GM12878 (cell line): ENCODE measurements around the gene RP2. TPM values are rescaled to one million over a fixed set of nuclear protein-coding genes. Genes with fewer than 3 reads are reported as not detected.

Experiments used
- ATAC-seq: fragments of 200-7000 bp; cut with Tn5 transposase; 3 replicates; pipeline ENCODE4 v1.9.1; 2020; ENCODE audit warnings: mild to moderate bottlenecking, moderate library complexity
- BruUV-seq: library from RNA; stranded (reverse); fragments of 400-500 nt; replicated peaks from 2 replicates; lab custom pipeline; 2021; lab: Mats Ljungman, UMichigan
- CTCF ChIA-PET: fragments of 300-600 bp; sonication (Branson Sonifier 250); formaldehyde crosslinking; extraction: SDS; loops from one replicate; lab custom pipeline; 2021; ENCODE audit warnings: inconsistent platforms; lab: Yijun Ruan, JAX
- POLR2A ChIA-PET: fragments of 350-600 bp; formaldehyde crosslinking; extraction: SDS; loops from one replicate; lab custom pipeline; 2021; ENCODE audit warnings: inconsistent platforms; lab: Charles Lee
- RAD21 ChIA-PET: fragments of 300-600 bp; sonication (Branson Sonifier 250); formaldehyde crosslinking; loops from one replicate; lab custom pipeline; 2023; ENCODE audit warnings: antibody characterized with exemption; ENCODE audit not compliant: unreplicated experiment; lab: Charles Lee
- SMC1A ChIA-PET: fragments of 300-600 bp; sonication (Branson Sonifier 250); formaldehyde crosslinking; loops from one replicate; lab custom pipeline; 2023; ENCODE audit not compliant: unreplicated experiment, uncharacterized antibody; lab: Charles Lee
- DNase-seq: peaks from one replicate; pipeline ENCODE4 v3.0.0-alpha.2; 2011; ENCODE audit warnings: low read depth, low spot score
- FAIRE-seq: peaks from 3 replicates; lab custom pipeline; 2011; peaks lifted over from hg19 to GRCh38; lab: Jason Lieb, UNC
- H2AFZ ChIP-seq: 2 replicates; pipeline ENCODE4 v1.6.0; 2011; ENCODE audit warnings: low read depth, low read length, control low read depth; ENCODE audit not compliant: control insufficient read depth
- H3K27ac ChIP-seq: 2 replicates; pipeline ENCODE4 v1.5.1; 2011; ENCODE audit warnings: control low read depth; ENCODE audit not compliant: control insufficient read depth, insufficient read depth
- H3K27me3 ChIP-seq, 2 experiments: replicated peaks in 1 of 2; 2 replicates each; pipeline versions ENCODE4 v1.6.0 to v1.6.1; 2011; ENCODE audit warnings: low read length in 1 of 2; ENCODE audit not compliant: control insufficient read depth in 2 of 2, insufficient read depth in 2 of 2
- H3K36me3 ChIP-seq, 2 experiments: 2 replicates each; pipeline ENCODE4 v1.5.1; 2011; ENCODE audit warnings: low read length in 1 of 2; ENCODE audit not compliant: control insufficient read depth in 2 of 2, insufficient read depth in 2 of 2
- H3K4me1 ChIP-seq: 2 replicates; pipeline ENCODE4 v1.6.1; 2011; ENCODE audit warnings: mild to moderate bottlenecking, low read length, moderate library complexity, mixed read lengths; ENCODE audit not compliant: control insufficient read depth, insufficient read depth
- H3K4me2 ChIP-seq: 2 replicates; pipeline ENCODE4 v1.6.0; 2011; ENCODE audit warnings: control low read depth; ENCODE audit not compliant: control insufficient read depth, insufficient read depth
- H3K4me3 ChIP-seq: fragments of 200-600 bp; sonication (generic); 2 replicates; pipeline ENCODE4 v1.5.1; 2016
- H3K79me2 ChIP-seq: 2 replicates; pipeline ENCODE4 v1.6.0; 2011; ENCODE audit warnings: low read length; ENCODE audit not compliant: control insufficient read depth, insufficient read depth
- H3K9ac ChIP-seq: 2 replicates; pipeline ENCODE4 v1.8.0; 2011; ENCODE audit warnings: low read length, control low read depth, mixed read lengths; ENCODE audit not compliant: control insufficient read depth, insufficient read depth
- H3K9me3 ChIP-seq: replicated peaks from 3 replicates; pipeline ENCODE4 v1.5.1; 2011; ENCODE audit warnings: mild to moderate bottlenecking, low read length; ENCODE audit not compliant: control insufficient read depth, insufficient read depth
- H4K20me1 ChIP-seq: 2 replicates; pipeline ENCODE4 v1.6.0; 2011; ENCODE audit not compliant: control insufficient read depth, insufficient read depth
- BMI1 ChIP-seq: fragments of 450-650 bp; IDR thresholded peaks from 2 replicates; pipeline ENCODE4 v1.6.1; 2016; ENCODE audit warnings: mild to moderate bottlenecking, moderate library complexity, borderline replicate concordance
- EED ChIP-seq: sonication (generic); IDR thresholded peaks from 2 replicates; pipeline ENCODE4 v1.6.1; 2016; ENCODE audit warnings: antibody characterized with exemption, low read depth
- HSF1 ChIP-seq: fragments of 150-350 bp; IDR thresholded peaks from 2 replicates; pipeline ENCODE4 v1.6.1; 2014; ENCODE audit warnings: mild to moderate bottlenecking, low read depth, low read length
- PAX8 ChIP-seq: fragments of 450-650 bp; IDR thresholded peaks from 2 replicates; pipeline ENCODE4 v1.6.1; 2017; ENCODE audit warnings: mild to moderate bottlenecking, moderate library complexity
- PBX3 ChIP-seq: IDR thresholded peaks from 2 replicates; pipeline ENCODE4 v1.6.1; 2011; ENCODE audit warnings: mild to moderate bottlenecking, low read depth, low read length, moderate library complexity; ENCODE audit not compliant: insufficient replicate concordance
- PKNOX1 ChIP-seq: fragments of 450-650 bp; IDR thresholded peaks from 2 replicates; pipeline ENCODE4 v1.6.1; 2016; ENCODE audit warnings: mild to moderate bottlenecking
- POLR2AphosphoS2 ChIP-seq: IDR thresholded peaks from 2 replicates; pipeline ENCODE4 v1.6.1; 2011; ENCODE audit warnings: low read depth, mild to moderate bottlenecking, low read length, improper control_type of control experiment, moderate library complexity
- PRDM15 ChIP-seq: fragments of 450-650 bp; formaldehyde crosslinking; IDR thresholded peaks from 2 replicates; pipeline ENCODE4 v1.4.0; 2020; ENCODE audit warnings: mild to moderate bottlenecking, moderate library complexity
- TCF12 ChIP-seq: IDR thresholded peaks from 2 replicates; pipeline ENCODE4 v1.6.1; 2011; ENCODE audit warnings: low read depth, mild to moderate bottlenecking, low read length
- YBX1 ChIP-seq: fragments of 450-650 bp; IDR thresholded peaks from 2 replicates; pipeline ENCODE4 v1.6.1; 2016; ENCODE audit warnings: antibody characterized with exemption
- ZNF217 ChIP-seq: fragments of 450-650 bp; IDR thresholded peaks from 2 replicates; pipeline ENCODE4 v1.6.1; 2017; ENCODE audit warnings: antibody characterized with exemption, mild to moderate bottlenecking
- ZSCAN29 ChIP-seq: fragments of 450-650 bp; IDR thresholded peaks from 2 replicates; pipeline ENCODE4 v1.6.1; 2017; ENCODE audit warnings: mild to moderate bottlenecking, moderate library complexity
- WGBS: methylation state at CpG from one replicate; pipeline ENCODE4 v1.1.6; 2016; ENCODE audit warnings: low lambda C conversion rate; ENCODE audit not compliant: insufficient replicate concordance, insufficient coverage; ENCODE audit errors: missing lambda C conversion rate; 5-methylcytosine and 5-hydroxymethylcytosine counted together
- in situ Hi-C: fragments of 300-500 bp; cut with MboI; formaldehyde crosslinking; loops from 9 replicates; pipeline ENCODE4 v1.14.3; 2018; ENCODE audit warnings: mixed read lengths
- intact Hi-C: fragments of 100-400 bp; cut with micrococcal nuclease; formaldehyde crosslinking; loops from one replicate; pipeline ENCODE4 v1.14.2; 2022; ENCODE audit not compliant: unreplicated experiment
- polyA plus RNA-seq, 11 experiments: library from polyadenylated mRNA; depleted of rRNA in 4 of 11; unstranded in 6 of 11; stranded (reverse) in 5 of 11; fragments of >200 nt; fragmentation: Nextera tagmentation in 4 of 11; fragmentation: Illumina TruSeq in 1 of 11; extraction: Ambion mirVana in 4 of 11; extraction: Trizol in 1 of 11; gene quantifications; 1 replicate in 1 of 11; 2 replicates in 10 of 11; pipeline versions ENCODE4 v1.2.1 to v1.2.3, GENCODE V29; 2011 to 2016; ENCODE audit warnings: inconsistent platforms in 2 of 11, missing spikeins in 2 of 11, low read depth in 1 of 11
- total RNA-seq, 4 experiments: library from RNA; depleted of rRNA in 3 of 4; stranded (reverse); fragments of >200 nt in 3 of 4; fragmentation: Illumina TruSeq in 1 of 4; extraction: Trizol in 1 of 4; gene quantifications; 2 replicates each; pipeline versions ENCODE4 v1.2.1 to v1.2.3, GENCODE V29; 2013 to 2021

RP2 gene
- total and polyA plus RNA-seq, 10 of the 15 experiments (the other 5 are each of a cell fraction or from before 2014, with no cell fraction given): 3.5 to 11.0 (median 5.7) TPM

- no peaks in the 10 kb centered on the region for H3K36me3 ChIP-seq
- no peaks in the 10 kb centered on the region; the same call in 2 of the 3 replicates for H3K9me3 ChIP-seq
- no peak for TF ChIP-seq BMI1
- no peak for TF ChIP-seq TCF12
- no peak for TF ChIP-seq YBX1
- no peak for TF ChIP-seq ZNF217
- TF ChIP-seq PBX3: no peak
- no peak for TF ChIP-seq PRDM15 (CRISPR knock-in tag)
- no peak for TF ChIP-seq PAX8
- TF ChIP-seq POLR2AphosphoS2: no peak
- TF ChIP-seq PKNOX1: no peak
- no peak for TF ChIP-seq EED
- TF ChIP-seq ZSCAN29: no peak
- TF ChIP-seq HSF1: no peak
- intact Hi-C loops: no loop called here
- POLR2A ChIA-PET: no interaction called here
- H3K27me3 ChIP-seq: peaks cover 0 to 2% of the 10 kb centered on the region in 2 experiments; a peak in 1 of 4 replicates
- H3K4me1 ChIP-seq: no peaks in the 10 kb centered on the region
- H3K9ac ChIP-seq: no peak overlapping the region
- BruUV-seq: no TSS peak
- ATAC-seq: no peak
- no peak overlapping the region for H2AFZ ChIP-seq
- WGBS: 25% methylated on average over 3 of the region's 3 CpGs
- H4K20me1 ChIP-seq: peaks cover 3% of the 10 kb centered on the region
- SMC1A ChIA-PET: interaction anchor here (1.0 to 1.3 kb wide), 3 partner anchors 10 to 11 kb away, joined by 3 read pairs; no protein-coding TSS in a partner anchor
- no peak overlapping the region for H3K27ac ChIP-seq
- no peak for FAIRE-seq
- no peak for DNase-seq
- no peaks in the 10 kb centered on the region for H3K79me2 ChIP-seq
- in situ Hi-C loops: no loop called here
- H3K4me2 ChIP-seq: no peak overlapping the region
- no peak overlapping the region for H3K4me3 ChIP-seq
- RAD21 ChIA-PET: interaction anchor here (1.0 to 1.1 kb wide), 3 partner anchors 34 to 236 kb away, joined by 3 to 4 read pairs (median 3); no protein-coding TSS in a partner anchor
- CTCF ChIA-PET: interaction anchor here (1.2 to 1.8 kb wide), 2 partner anchors 11 to 27 kb away, joined by 3 to 6 read pairs; no protein-coding TSS in a partner anchor
Measured at GRCh38 chrX:46929439-46930261, 92.8 kb downstream of the RP2 start.
